Measurements from ENCODE around the gene CPPED1. TPM values are rescaled to one million over a fixed set of nuclear protein-coding genes. Genes with fewer than 3 reads are reported as not detected.

The CPPED1 gene
- total and polyA plus RNA-seq, 10 of the 15 experiments (the other 5 are each of a cell fraction or from before 2014, with no cell fraction given): 7.1 to 39.0 (median 16.0) TPM

DNA sequence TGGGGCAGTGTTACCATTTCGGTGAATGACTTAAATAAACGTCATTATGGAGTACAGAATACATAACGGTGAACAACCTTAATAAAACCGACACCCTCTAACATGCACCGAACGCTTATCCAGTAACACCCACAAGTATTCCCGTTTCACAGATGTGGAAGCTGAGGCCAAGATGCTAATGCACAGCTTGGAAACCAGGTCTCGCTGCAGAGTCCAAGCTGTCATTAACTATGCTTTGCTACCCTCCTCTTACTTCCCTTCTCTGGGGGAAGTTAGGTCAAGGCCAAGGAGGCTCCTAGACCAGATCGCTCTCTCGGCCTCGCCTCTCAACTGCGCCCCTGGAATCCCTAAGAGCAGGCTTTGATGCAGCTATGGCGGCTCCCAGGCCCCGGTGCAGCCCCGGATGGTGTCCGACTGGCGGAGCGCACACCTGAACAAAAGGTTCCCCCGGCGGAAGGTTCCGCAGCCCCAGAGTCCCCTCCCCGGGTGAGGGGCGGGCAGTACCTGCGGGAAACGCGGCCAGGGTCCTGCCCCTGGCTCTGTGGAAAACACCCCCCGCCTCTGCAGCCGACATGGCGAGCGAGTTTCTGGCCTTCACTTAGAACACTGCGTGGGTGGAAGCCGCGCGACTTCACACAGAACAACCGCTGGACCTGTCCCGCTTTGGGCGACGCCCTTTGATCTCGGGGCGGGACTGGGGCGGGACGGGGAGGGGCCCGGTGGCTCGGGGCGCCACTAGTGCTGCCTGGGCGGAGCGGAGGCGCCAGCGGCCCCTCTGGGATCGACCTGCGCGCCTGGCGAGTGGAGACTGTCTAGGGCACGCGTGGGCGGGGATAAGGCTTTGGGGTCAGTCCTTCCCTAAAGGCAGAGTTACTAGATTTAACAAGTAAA lies at the start of gene CPPED1 (continued):
- TF ChIP-seq NRF1 (conservative IDR thresholded peaks at IDR 0.05; ENCODE audit: low read depth, low read length) (no peak; the same call in 1 of the 2 replicates), JUNB (IDR thresholded peaks at IDR 0.05) (no peak), EED (IDR thresholded peaks at IDR 0.05; ENCODE audit: low read depth) (peak; percentile 86), ZNF274 (IDR thresholded peaks at IDR 0.05; ENCODE audit: insufficient read depth, insufficient read length) (no peak), FOXK2 (IDR thresholded peaks at IDR 0.05) (peak; percentile 63), STAT3 (IDR thresholded peaks at IDR 0.05; ENCODE audit: low read depth, low read length) (no peak), PML (IDR thresholded peaks at IDR 0.05; ENCODE audit: low read length) (peak; percentile 88), EP300 (IDR thresholded peaks at IDR 0.05; ENCODE audit: borderline replicate concordance in 1 of 2, control insufficient read depth in 1 of 2, low read depth in 2 of 2, low read length in 2 of 2) (peak in 1 of 2 experiments; percentile 24; a peak in 1 of 4 replicates), BMI1 (IDR thresholded peaks at IDR 0.05; ENCODE audit: borderline replicate concordance) (0 out of 2 replicates have a peak, but pooled peaks have one; percentile 14), PAX5 (IDR thresholded peaks at IDR 0.05; ENCODE audit: borderline replicate concordance, low read depth, low read length) (no peak; the same call in 1 of the 2 replicates), SIX5 (IDR thresholded peaks at IDR 0.05; ENCODE audit: low read depth, low read length, severe bottlenecking) (peak; percentile 71), BCL11A (IDR thresholded peaks at IDR 0.05; ENCODE audit: low read depth, low read length) (no peak), ATF7 (IDR thresholded peaks at IDR 0.05; ENCODE audit: low read depth) (peak; percentile 60), ZZZ3 (IDR thresholded peaks at IDR 0.05; ENCODE audit: control insufficient read depth, insufficient read length, low read depth) (no peak), LARP7 (IDR thresholded peaks at IDR 0.05) (peak; percentile 85; the same call in 1 of the 2 replicates), ETV6 (conservative IDR thresholded peaks at IDR 0.05 in 1 of 2, IDR thresholded peaks at IDR 0.05 in 1 of 2; ENCODE audit: borderline replicate concordance in 1 of 2, low read depth in 1 of 2) (peak in 1 of 2 experiments; percentile 56; a peak in 1 of 4 replicates), CHD1 (IDR thresholded peaks at IDR 0.05; ENCODE audit: low read depth, low read length) (no peak), RELA (IDR thresholded peaks at IDR 0.05; ENCODE audit: borderline replicate concordance, partially characterized antibody) (peak; percentile 82), CREB1 (IDR thresholded peaks at IDR 0.05; ENCODE audit: low read depth) (peak; percentile 57), CBX5 (IDR thresholded peaks at IDR 0.05; ENCODE audit: low read depth) (peak; percentile 87), IRF4 (IDR thresholded peaks at IDR 0.05; ENCODE audit: low read depth, low read length) (peak; percentile 40; the same call in 1 of the 2 replicates), MYB (IDR thresholded peaks at IDR 0.05; ENCODE audit: borderline replicate concordance, low read depth, low read length) (no peak), EGR1 (IDR thresholded peaks at IDR 0.05; ENCODE audit: borderline replicate concordance in 1 of 2, low read depth in 2 of 2, low read length in 2 of 2) (peak; percentile 54 to 95), TAF1 (IDR thresholded peaks at IDR 0.05; ENCODE audit: borderline replicate concordance, low read depth, low read length) (peak; percentile 97), CBX3 (IDR thresholded peaks at IDR 0.05; ENCODE audit: borderline replicate concordance, low read depth) (no peak), MXI1 (IDR thresholded peaks at IDR 0.05; ENCODE audit: low read depth, low read length) (peak; percentile 7; the same call in 1 of the 2 replicates), SPI1 (IDR thresholded peaks at IDR 0.05; ENCODE audit: borderline replicate concordance, insufficient read depth, low read depth, low read length) (no peak)
- TF ChIP-seq, protein P1, sequence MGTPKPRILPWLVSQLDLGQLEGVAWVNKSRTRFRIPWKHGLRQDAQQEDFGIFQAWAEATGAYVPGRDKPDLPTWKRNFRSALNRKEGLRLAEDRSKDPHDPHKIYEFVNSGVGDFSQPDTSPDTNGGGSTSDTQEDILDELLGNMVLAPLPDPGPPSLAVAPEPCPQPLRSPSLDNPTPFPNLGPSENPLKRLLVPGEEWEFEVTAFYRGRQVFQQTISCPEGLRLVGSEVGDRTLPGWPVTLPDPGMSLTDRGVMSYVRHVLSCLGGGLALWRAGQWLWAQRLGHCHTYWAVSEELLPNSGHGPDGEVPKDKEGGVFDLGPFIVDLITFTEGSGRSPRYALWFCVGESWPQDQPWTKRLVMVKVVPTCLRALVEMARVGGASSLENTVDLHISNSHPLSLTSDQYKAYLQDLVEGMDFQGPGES (IDR thresholded peaks at IDR 0.05): peak; percentile 47; the same call in 1 of the 2 replicates
- TF ChIP-seq, protein P2, sequence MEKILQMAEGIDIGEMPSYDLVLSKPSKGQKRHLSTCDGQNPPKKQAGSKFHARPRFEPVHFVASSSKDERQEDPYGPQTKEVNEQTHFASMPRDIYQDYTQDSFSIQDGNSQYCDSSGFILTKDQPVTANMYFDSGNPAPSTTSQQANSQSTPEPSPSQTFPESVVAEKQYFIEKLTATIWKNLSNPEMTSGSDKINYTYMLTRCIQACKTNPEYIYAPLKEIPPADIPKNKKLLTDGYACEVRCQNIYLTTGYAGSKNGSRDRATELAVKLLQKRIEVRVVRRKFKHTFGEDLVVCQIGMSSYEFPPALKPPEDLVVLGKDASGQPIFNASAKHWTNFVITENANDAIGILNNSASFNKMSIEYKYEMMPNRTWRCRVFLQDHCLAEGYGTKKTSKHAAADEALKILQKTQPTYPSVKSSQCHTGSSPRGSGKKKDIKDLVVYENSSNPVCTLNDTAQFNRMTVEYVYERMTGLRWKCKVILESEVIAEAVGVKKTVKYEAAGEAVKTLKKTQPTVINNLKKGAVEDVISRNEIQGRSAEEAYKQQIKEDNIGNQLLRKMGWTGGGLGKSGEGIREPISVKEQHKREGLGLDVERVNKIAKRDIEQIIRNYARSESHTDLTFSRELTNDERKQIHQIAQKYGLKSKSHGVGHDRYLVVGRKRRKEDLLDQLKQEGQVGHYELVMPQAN (conservative IDR thresholded peaks at IDR 0.05): peak; percentile 48
